Small intestine (tissue), 7 donors: ENCODE data around the gene THRB. TPM values are rescaled to one million over a fixed set of nuclear protein-coding genes. Genes with fewer than 3 reads are reported as not detected.

Experiments
- DNase-seq, 2 donors: peaks; one replicate each; pipeline versions ENCODE4 v3.0.0 to v3.0.0-alpha.2; 2013
- FAIRE-seq: peaks from 2 replicates; lab custom pipeline; 2012; peaks lifted over from hg19 to GRCh38; lab: Jason Lieb, UNC
- H3K27ac ChIP-seq, 3 donors: one replicate each; pipeline ENCODE4 v1.5.1; 2013; ENCODE audit warnings: low read length in 2 of 3, mild to moderate bottlenecking in 2 of 3, control low read depth in 1 of 3, inconsistent platforms in 1 of 3, low read depth in 1 of 3, moderate library complexity in 1 of 3
- H3K27me3 ChIP-seq, 3 donors: one replicate each; pipeline ENCODE4 v1.6.1; 2013; ENCODE audit warnings: low read length in 3 of 3, inconsistent platforms in 1 of 3; ENCODE audit not compliant: control insufficient read depth in 3 of 3, insufficient read depth in 3 of 3
- H3K36me3 ChIP-seq, 3 donors: one replicate each; pipeline ENCODE4 v1.6.1; 2013; ENCODE audit warnings: low read length in 3 of 3, inconsistent platforms in 1 of 3, low read depth in 1 of 3, mild to moderate bottlenecking in 1 of 3, moderate library complexity in 1 of 3; ENCODE audit not compliant: control insufficient read depth in 3 of 3, insufficient read depth in 2 of 3
- H3K4me1 ChIP-seq, 3 donors: one replicate each; pipeline ENCODE4 v1.6.1; 2013; ENCODE audit warnings: low read length in 2 of 3, inconsistent platforms in 1 of 3, low read depth in 1 of 3, mild to moderate bottlenecking in 1 of 3, moderate library complexity in 1 of 3; ENCODE audit not compliant: control insufficient read depth in 3 of 3, insufficient read depth in 2 of 3
- H3K4me3 ChIP-seq, 3 donors: one replicate each; pipeline ENCODE4 v1.5.1; 2013; ENCODE audit warnings: low read length in 3 of 3, control low read depth in 1 of 3, inconsistent platforms in 1 of 3, low read depth in 1 of 3, mild to moderate bottlenecking in 1 of 3, moderate library complexity in 1 of 3
- H3K9me3 ChIP-seq, 2 donors: one replicate each; pipeline ENCODE4 v1.6.1; 2013; ENCODE audit warnings: low read depth in 1 of 2, low read length in 1 of 2; ENCODE audit not compliant: control insufficient read depth in 2 of 2, insufficient read depth in 1 of 2
- WGBS, 3 donors: extraction: QIAGEN DNeasy Blood & Tissue Kit; methylation state at CpG; one replicate each; pipeline ENCODE4 v1.1.7; 2013; 5-methylcytosine and 5-hydroxymethylcytosine counted together
- polyA plus RNA-seq, 4 donors: library from polyadenylated mRNA; stranded (reverse) in 3 of 4; unstranded in 1 of 4; fragments of 200-250 nt in 3 of 4; fragments of 120-200 nt in 1 of 4; gene quantifications; one replicate each; pipeline versions ENCODE4 v1.2.1 to v1.2.3, GENCODE V29; 2013
- donor health status: healthy with polysubstance abuse.
- donor health status: control.
- donor health status: control.
- donor health status: Bipolar disorder and iron deficiency.
- donor health status: healthy.

THRB gene
- polyA plus RNA-seq, 4 donors = 3.2 to 46.1 (median 4.4) TPM

DNA sequence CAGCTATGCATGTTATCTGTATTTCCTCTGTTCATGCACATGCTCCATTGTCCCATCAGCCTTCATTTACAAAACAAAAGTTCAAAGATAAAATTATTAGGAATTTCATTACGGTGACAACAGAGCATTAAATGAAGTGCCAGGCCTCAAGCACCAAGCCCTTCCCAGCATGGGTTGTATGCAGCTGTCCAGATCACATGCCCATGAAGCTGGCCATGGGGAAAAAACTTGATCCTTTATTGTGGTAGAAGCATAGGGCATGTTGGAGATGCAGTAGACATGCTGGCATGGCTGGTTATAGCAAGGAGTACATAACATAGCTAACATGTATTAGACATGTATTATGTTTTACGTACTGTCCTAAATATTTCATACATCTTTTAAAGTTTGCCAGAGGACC lies 4.1 kb upstream of the THRB start:
- peaks cover 0 to 14% (median 3%) of the 10 kb centered on the region in 3 donors for H3K4me1 ChIP-seq

DNA sequence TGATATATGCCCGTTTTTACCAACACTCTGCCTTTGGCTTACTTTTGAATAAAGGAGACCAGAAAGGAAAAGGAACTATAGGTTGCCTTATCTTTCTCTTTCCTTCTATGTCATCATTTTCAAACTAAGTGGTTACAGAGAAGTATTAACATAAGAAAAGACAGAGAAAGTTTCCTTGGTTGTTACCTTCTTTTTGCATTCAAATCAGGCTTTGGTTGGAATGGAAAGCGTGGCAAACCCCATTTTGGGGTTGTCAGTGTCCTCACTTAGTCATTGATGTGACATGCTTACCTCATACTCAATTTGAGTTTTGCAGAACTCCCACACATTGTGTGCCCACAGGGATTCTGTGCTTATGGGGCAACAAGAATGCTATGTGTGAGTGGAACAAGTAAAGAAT lies 3.7 kb upstream of the THRB start:
- DNase-seq (no peak), FAIRE-seq (no peak)
- Histone ChIP-seq H3K4me3 (no peak overlapping the region), H3K9me3 (no peaks in the 10 kb centered on the region), H3K36me3 (no peaks in the 10 kb centered on the region), H3K27ac (no peak overlapping the region), H3K27me3 (peaks cover 0 to 8% (median 2%) of the 10 kb centered on the region in 3 donors), H3K4me1 (peaks cover 0 to 12% (median 3%) of the 10 kb centered on the region in 3 donors)
- WGBS, 3 donors = 75 to 79% (median 78%) methylated on average over 2 of the region's 2 CpGs

More for the DNA sequence above, 4.1 kb upstream of the THRB start:
- no peak overlapping the region for H3K27ac ChIP-seq
- FAIRE-seq (no peak), DNase-seq (no peak)
- H3K36me3 ChIP-seq = no peaks in the 10 kb centered on the region
- WGBS, 3 donors = 93 to 97% (median 95%) methylated on average over 2 of the region's 2 CpGs
- no peak overlapping the region for H3K4me3 ChIP-seq
- H3K27me3 ChIP-seq = peaks cover 0 to 6% (median 2%) of the 10 kb centered on the region in 3 donors
- no peaks in the 10 kb centered on the region for H3K9me3 ChIP-seq

DNA sequence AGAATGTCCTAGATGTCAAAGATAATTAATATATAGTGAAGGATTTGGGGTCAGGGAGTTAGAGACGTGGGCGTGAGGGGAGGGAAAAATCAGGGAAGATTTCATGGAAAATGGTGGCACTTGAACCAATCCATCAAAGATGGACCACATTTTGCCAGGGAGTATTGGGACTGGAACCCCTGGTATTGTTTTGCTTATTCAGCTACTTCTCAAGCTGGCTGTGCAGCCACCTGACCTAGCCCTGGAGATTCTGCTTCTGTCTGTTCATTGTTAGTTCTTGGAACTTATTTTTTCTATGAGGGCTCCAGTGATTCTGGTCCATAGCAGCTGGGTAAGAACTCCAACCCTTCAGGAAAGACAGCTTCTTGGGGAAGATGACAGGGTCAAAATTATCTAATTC lies 3.3 kb upstream of the THRB start:
- Histone ChIP-seq H3K4me3 (no peak overlapping the region), H3K27me3 (peaks cover 0 to 8% (median 2%) of the 10 kb centered on the region in 3 donors), H3K4me1 (peaks cover 0 to 8% (median 3%) of the 10 kb centered on the region in 3 donors), H3K36me3 (no peaks in the 10 kb centered on the region), H3K9me3 (no peaks in the 10 kb centered on the region), H3K27ac (no peak overlapping the region)
- DNase-seq (no peak), FAIRE-seq (no peak)
- 93 to 95% (median 95%) methylated on average over 2 of the region's 2 CpGs for WGBS, 3 donors

DNA sequence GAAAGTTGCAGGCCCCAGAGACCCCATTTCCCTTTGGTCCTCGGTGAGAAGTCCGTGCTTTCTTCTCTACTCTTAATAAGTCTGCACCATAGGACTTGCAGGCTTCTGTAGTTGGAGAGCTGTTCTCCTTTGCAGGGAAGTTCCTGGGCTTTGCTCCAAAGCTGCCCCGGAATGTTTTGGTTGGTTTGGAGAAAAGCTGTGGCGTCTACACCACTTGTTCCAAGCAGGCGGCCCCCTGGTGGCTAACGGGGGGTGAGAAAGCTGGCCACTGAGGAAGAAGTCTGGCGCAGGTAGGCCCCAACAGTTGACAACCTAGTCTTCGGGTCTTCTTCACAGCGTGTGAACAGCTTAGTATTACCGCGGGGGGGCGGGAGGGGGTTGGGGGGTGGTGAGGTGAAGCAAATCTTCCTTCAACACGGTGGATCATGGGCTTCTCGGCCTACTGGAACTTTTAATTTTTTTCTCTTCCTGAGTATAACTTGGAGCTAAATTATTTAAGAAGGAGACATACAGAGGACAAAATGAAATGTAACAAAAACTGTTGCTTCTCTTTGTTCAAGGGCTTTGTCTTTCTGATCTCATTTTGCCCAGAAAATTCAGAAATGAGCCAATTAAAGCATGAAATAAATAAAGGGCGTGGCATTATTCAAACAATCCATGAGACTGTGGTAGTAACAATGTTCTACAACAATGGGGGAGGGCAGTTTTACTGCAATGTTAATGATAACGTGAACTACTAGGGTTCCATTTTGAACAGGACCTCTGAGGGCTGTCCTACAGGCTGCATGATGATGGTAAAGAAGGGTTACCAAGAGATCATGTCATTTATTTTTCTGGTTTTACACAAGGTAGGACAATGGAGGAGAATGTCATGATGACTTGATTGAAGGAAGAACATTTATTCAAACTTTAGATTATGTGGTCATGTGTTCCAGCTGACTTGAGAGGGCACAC lies 2.2 kb upstream of the THRB start:
- Histone ChIP-seq H3K27ac (peak overlapping the region in 1 of 3 donors; percentile 93), H3K36me3 (no peaks in the 10 kb centered on the region), H3K4me3 (no peak overlapping the region), H3K4me1 (peaks cover 0 to 10% (median 3%) of the 10 kb centered on the region in 3 donors), H3K27me3 (peaks cover 0 to 8% (median 2%) of the 10 kb centered on the region in 3 donors), H3K9me3 (no peaks in the 10 kb centered on the region)
- no peak for FAIRE-seq
- peak; percentile 40 to 66 for DNase-seq
- 49 to 65% (median 61%) methylated on average over 16 of the region's 16 CpGs for WGBS, 3 donors

DNA sequence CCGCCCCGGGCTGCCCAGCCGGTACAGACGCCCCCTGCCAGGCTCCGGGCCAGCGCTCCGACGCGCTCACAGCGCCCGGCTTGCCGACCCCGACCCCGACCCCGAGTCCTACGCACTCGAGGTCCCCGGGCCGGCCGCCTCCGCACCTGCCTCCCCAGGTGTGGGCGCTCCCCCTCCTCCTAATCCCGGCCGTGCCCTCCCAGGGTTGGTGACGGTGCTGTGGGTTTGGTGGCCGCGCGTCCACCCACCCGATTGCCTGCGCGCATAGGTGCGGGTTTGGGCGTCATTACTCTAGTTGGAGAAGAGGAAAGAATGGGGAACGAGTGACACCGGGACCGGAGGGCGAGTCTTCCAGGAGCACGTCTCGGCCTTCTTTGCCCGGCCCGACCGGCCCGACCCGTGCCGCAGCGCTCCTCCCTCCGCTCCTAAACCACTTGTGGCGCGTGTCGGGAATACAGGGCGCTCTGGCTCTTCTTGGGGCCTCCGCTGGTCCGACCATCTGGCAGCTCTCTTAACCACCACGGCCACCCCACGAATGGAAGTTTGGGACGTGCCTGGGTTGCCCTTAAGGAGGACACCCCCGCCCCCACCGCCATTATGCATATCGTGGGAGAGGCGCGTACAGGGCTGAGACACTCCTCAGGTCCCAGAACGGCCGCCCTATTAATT lies 810 bp upstream of the THRB start:
- H3K27ac ChIP-seq = peak overlapping the region; percentile 82 to 97 (median 93)

DNA sequence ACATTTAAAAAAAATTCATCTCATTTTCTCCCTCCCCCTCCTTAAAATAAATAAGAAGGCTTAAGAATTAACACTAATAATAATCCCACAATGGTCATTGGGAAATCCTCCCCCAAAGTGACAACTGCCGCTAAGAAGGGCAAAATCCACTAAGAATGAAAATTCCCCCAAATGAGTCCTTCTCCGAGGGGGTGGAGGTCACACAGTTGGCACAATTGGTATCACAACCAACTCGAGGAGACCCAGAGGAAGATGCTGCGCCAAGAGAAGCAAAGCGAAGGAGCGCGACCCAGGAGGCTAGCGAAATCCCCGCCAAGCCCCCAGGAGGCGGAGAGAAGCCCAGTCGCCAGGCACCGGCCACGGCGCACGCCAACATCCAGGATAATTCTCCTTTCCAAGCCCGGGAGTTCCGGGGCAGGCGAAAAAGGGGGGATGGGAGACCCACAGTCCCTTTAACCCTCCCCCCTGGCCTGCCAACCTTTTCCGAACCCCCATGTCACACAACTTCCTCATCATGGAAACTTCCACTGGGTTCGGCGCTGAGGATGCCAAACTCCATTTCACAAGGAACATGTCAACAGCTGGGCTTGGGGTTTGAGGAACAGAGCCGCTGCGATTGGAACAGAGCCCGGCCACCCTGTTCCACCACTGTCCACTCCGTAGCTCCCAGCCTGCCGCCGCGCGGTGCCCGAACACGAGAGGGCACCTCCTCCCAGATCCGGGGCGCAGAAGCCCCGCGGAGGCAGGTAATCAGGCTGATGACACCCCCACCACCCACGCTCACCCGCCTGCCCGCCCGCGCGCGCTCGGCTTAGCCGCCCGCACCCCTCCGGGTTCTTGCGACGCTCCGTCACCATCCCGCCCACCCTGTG lies 668 bp downstream of the THRB start:
- peak; percentile 62 to 83 for DNase-seq
- Histone ChIP-seq H3K4me1 (peaks cover 3 to 22% (median 3%) of the 10 kb centered on the region in 3 donors), H3K27me3 (peaks cover 0 to 8% (median 2%) of the 10 kb centered on the region in 3 donors), H3K9me3 (no peaks in the 10 kb centered on the region), H3K4me3 (peak overlapping the region; percentile 55 to 83 (median 82)), H3K27ac (peak overlapping the region; percentile 82 to 97 (median 93)), H3K36me3 (no peaks in the 10 kb centered on the region)
- 1 to 3% (median 2%) methylated on average over 48 to 50 of the region's 50 CpGs for WGBS, 3 donors
- FAIRE-seq = no peak

More for the DNA sequence above, 810 bp upstream of the THRB start:
- Histone ChIP-seq H3K4me3 (peak overlapping the region; percentile 55 to 83 (median 82)), H3K36me3 (no peaks in the 10 kb centered on the region), H3K9me3 (no peaks in the 10 kb centered on the region), H3K4me1 (peaks cover under 1 to 20% (median 3%) of the 10 kb centered on the region in 3 donors), H3K27me3 (peaks cover 0 to 8% (median 2%) of the 10 kb centered on the region in 3 donors)
- peak; percentile 78 to 90 for DNase-seq
- 1 to 7% (median 4%) methylated on average over 41 to 63 of the region's 63 CpGs for WGBS, 3 donors
- no peak for FAIRE-seq

DNA sequence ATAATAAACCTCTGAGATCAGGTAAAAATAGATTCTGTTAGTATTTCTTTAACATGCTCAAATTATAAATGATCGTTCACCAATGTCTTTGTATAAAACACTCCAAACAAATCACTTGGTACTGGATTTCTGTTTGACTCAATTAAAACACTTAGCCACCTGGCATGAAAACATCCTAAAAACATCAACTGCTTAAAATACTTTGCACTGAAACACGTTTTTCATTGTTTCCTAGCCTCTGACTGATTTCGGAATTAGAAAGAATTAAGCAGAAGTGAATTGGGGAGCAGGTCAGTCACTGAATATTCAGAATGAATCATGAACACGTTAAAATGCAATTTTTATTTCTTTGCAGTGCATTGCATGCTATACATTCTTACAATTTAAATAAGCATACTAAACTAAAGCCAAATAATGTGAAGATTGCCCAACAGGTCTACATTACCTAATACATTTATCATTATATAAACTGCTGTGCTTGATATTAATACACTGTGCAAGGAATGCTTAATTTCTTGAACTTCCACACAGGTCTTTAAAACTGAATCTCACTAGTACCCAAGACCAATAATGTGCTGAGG lies 1.6 kb downstream of the THRB start:
- Histone ChIP-seq H3K36me3 (no peaks in the 10 kb centered on the region), H3K27ac (peak overlapping the region in 1 of 3 donors; percentile 93), H3K4me1 (peaks cover 3 to 22% (median 3%) of the 10 kb centered on the region in 3 donors), H3K4me3 (peak overlapping the region in 2 of 3 donors; percentile 82 to 83), H3K27me3 (peaks cover 0 to 8% (median 2%) of the 10 kb centered on the region in 3 donors), H3K9me3 (no peaks in the 10 kb centered on the region)
- WGBS, 3 donors = 30 to 50% (median 46%) methylated on average over 4 of the region's 4 CpGs
- DNase-seq (peak in 1 of 2 donors; percentile 15), FAIRE-seq (no peak)
